NOMO-1 treated with dmso at 0.1 percent for 144 hours (cell line): Measurements from ENCODE around the gene AMFR.

ENCODE experiments used
- DNase-seq: peaks from one replicate; lab custom pipeline; 2025; ENCODE audit not compliant: unreplicated experiment; lab: John Stamatoyannopoulos, UW

The AMFR gene

DNA sequence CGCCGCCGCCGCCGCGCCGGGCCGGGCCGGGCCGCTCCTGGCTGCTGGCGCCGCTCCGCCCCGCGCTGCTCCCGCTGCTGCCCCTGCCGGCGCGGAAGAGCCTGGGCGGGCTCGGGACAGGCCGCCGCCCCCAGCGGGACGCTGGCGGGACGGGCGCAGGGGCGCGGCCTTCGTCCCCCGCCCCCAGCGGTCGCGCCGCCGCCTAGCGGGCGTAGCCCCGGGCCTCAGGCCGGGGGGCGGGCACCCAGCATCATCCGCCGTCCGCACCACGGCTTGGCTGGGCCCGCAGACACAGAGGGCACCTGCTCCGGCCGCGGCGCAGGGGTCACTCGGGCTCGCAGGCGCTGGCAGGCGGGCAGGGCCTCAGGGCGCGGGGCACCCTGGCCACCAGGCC, at the start of gene AMFR:
Gene AMFR, minus strand, starts transcription at position 107 of the 394 bp plus-strand sequence. CDS start 218 bp downstream, outside the sequence.
- DNase-seq = peak; percentile 61

GRCh38 chr16:56470666-56471065, 45.3 kb upstream of the AMFR start:
- no peak for DNase-seq

DNA sequence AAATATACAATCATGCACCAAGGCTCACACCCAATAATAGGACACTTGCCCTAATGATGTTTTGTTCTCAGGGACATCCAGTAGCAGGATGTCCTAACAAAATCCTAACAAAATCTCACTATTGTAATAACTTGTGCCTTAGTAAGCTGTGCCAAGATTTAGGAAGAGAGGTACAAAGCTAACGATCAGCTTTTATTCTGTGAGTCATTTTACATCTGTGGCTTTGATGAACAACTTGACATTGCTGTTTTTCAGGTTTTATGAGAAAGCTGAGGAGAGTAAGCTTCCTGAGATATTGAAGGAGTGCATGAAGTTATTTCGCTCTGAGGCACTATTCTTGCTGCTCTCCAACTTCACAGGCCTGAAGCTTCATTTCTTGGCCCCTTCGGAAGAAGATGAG, 44.9 kb upstream of the AMFR start:
- no peak for DNase-seq

GRCh38 chr16:56469748-56470147, 44.4 kb upstream of the AMFR start:
- DNase-seq = no peak

- no peak for DNase-seq
Measured at GRCh38 chr16:56468800-56469199, 43.5 kb upstream of the AMFR start.

- DNase-seq = no peak
Measured at GRCh38 chr16:56466344-56466743, 41.0 kb upstream of the AMFR start.

DNA sequence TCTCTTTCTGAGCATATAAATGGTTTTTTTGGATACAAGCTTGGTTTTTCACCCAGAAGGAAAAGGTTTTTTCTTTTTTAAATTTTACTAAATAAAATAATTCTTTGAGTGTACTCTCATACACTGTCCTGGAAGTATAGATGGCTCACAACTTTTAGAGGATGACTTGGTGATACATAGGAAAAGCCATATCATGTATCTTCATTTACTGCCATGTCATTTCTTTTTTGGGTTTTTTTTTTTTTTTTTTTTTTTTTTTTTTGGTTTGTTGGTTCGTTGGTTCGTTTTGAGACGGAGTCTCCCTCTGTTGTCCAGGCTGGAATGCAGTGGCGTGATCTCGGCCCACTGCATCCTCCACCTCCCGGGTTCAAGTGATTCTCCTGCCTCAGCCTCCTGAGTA, 37.8 kb upstream of the AMFR start:
- no peak for DNase-seq

DNA sequence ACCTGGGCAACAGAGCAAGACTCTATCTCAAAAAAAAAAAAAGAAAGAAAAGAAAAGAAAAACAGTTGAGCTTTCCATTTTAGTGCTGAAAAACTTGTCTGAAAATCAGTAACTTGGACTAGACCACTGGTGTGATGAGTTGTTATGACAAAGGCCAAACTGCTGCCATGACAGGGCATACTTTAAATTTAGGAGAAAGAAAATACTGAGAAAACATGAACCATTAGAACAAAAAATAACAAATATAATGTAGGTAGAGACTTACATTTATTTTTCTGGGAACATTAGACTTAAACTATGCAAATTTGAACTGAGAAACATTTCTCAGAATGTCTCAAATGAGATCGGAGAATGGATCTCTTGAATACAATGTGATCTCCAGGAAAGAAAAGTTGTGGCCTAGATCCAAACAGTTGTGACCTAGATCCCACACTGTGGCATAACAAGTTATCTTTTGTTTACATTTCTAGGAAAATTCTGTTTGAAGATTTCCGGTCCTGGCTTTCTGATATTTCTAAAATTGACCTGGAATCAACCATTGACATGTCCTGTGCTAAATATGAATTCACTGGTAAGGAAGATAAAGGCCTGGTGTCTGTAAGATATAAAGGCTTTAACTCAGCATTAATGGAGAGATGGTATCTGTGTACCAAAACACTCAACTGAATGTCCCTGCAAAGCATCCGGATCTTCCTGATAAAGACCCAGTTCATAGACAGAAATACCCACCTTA, 36.9 kb upstream of the AMFR start:
- no peak for DNase-seq

GRCh38 chr16:56460101-56460500, 34.8 kb upstream of the AMFR start:
- DNase-seq = no peak

- no peak for DNase-seq
Measured at GRCh38 chr16:56457927-56458470, 32.7 kb upstream of the AMFR start.

- no peak for DNase-seq
Measured at GRCh38 chr16:56451753-56452689, 26.7 kb upstream of the AMFR start.

DNA sequence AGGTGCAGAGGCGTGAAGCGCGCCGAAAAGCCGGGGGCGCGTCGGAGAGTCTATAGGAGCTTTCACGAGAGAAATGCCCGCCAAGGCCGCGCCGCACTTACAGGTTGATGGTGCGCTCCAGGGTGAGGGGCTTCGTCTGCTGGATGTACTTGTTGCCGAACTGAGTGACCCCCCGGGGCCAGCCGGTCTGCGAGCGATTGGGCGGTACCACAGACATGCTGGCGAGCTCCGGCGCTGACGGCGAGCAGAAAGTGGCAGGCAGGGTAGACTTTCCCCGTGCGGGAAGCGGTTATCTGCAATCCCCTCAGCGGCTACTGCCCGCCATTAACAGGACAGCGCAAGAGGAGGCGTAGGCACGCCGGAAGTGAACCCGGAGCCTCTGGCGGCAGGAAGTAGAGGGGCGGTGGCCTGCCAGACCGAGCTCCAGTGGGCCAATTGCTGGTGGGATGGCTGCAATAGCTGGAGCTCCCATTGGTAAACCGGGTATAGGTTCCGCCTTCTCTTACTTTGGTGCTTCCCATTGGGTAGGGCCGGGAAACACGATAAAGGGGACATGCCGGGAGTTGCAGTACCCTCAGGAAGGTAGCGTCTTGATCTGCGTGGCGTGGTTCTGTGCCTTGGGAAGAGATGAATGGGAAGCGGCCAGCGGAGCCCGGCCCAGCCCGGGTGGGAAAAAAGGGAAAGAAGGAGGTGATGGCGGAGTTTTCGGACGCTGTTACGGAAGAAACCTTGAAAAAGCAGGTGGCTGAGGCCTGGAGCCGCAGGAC, 25.8 kb upstream of the AMFR start, which contains the start of the genes NUDT21 and OGFOD1:
Gene NUDT21, minus strand, starts transcription at position 347 of the 767 bp plus-strand sequence. Its CDS starts 130 bp downstream, at position 217.
Gene OGFOD1, plus strand, starts transcription at position 569 of the 767 bp plus-strand sequence. Its CDS starts 59 bp downstream, at position 628.
- peak; percentile 99 for DNase-seq

DNA sequence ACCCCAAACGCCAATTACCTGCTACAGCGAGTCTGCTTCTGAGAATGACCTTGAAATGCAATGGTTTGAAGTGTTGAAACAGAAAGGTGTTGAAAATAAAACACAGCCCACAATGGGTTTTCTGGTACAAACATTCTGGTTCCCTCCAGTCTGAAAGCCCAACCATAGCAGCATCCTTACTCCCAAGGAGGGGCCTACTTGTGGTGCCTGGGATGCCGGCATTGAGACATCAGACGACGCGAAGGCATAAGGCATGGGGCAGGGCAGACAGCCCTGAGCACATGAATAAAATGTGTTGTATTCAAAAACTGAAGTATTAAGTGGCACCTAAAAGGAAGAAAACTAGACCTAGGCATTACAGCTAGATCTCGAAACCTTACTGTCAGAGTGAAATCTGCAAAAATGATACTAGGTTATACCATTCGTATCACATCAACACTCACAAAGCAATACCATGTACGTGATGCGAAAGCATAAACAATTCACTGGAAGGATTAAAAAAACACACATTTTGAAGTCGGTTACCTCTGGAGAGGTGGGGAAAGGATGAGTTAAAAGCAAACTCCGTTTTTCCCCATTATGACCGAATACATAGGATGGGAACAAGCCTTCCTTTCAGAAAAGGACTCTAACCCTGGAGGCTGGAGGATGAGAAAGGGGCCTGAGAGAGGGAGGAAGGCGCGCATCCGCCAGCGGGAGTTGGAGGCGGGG, 25.1 kb upstream of the AMFR start:
- DNase-seq = no peak

DNA sequence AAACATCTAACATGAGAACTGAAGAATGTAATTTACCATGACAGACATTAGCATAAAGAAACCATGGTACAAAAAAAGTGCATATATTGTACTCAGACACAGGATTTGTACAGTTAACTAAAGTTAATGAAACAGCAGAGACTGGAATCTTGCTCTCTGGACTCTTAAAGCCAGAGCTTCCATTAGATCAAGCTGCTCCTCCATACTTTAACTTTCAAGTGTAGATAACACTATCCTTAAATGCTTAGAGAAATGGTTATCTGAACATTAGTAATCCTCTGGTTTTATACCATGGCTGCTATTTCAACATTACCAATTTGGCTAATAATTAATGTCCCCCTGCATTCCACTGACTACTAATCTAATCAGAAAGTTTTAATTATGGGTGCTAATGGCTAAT, 22.7 kb upstream of the AMFR start:
- DNase-seq = no peak

DNA sequence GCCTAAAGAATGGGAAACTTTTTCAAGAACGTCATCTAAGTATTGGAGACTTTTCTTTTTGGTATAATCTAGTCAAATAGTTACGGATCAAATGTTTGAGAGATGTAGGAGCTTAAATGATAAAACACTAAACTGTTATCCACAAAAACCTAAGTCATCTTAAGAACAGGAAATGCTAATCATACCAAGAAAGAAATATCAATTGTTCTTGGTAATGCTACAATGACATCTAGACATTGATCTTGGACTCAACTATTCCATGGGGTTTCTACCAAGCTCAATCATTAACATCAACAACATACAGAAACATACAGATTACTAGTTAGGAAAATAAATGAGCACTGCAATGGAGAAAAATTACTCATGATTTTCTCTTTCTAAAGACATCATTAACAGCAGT, 21.9 kb upstream of the AMFR start:
- DNase-seq = no peak

DNA sequence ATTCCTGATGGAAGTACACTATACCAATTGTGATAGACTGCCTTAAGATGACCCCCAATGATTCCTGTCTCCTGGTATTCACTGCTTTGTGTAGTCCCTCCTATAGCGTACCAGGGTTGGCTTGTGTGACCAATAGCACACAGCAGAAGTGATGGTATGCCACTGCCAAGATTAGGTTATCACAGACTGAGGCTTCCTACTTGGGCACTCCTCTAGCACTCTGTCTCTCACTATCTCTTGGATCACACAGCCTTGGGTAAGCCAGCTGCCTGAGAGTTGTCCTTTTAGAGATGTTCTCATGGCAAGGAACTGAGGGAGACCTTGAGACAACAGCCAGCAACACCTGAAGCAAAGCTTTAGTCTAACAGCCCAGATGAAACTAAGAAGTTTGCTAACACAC, 12.7 kb upstream of the AMFR start:
- DNase-seq = no peak

DNA sequence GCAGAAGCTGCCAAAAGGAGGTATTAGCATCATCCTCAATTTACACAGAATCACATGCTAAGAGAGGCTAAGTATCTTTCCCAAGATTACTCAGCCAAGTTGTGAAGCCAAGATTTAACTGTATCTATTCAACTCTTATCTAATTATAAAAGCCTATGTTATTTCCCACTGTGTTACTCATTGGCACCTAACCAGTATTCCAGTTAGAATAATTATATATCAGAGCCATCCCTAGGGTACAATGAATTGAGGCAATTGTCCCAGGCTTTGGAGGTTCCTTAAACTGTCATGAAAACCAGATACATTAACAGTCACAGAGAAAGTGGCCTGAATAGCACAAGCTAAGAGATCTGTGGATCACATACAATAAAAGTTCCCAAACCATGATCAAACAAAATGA, 10.9 kb upstream of the AMFR start:
- DNase-seq = no peak

DNA sequence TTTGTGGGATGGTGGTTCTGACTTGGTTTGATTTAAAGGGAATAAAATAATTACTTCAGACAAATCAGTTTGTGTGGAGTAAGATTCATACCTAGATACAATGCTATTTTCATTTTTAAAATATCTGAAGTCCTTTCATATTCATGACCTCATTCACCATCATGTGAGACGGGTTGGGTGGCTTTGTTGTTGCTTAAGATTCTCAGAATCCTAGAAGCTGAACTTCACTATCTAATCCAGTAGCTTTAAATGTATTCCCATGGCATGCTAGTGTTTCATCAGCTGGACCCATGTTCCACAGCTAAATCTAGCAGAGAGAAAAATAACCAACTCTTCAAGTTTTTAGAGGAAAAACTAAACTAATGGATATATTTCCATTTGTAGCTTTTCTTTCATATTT, 2.7 kb upstream of the AMFR start:
- no peak for DNase-seq

GRCh38 chr16:56426585-56426984, 1.2 kb upstream of the AMFR start:
- no peak for DNase-seq

DNA sequence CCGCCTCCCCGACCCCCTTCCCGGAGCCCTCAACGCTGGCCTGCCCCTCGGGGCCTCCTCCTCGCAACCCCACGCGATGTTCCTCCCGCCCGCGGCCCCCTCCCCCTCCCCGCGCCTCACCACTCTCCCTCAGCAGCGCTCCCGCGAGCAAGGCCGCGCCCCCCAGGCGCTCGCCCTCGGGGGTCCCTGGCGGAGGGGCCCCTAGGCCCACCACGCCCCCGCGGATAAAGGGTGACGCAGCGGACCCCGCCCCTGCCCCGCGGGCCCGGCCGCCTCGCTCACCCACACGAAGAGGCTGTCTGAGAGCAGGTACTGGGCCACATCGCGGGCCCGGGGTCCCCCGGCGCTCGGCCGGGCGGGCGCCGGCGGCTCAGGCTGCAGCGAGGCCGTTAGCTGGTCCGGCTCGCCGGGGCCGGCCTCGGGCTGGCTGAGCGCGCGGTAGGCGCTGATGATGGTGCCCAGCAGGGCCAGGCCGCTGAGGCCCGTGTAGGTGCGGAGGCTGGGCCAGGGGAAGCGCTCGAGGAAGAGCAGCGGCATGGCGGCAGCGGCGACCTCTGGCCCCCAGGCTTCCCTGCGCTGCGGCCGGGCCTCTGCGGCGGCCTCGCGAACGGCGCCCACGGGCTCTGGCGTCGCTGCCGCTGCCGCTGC, 430 bp downstream of the AMFR start:
- DNase-seq = no peak
